ENCODE data around the gene NDUFB2. TPM values are rescaled to one million over a fixed set of nuclear protein-coding genes. Genes with fewer than 3 reads are reported as not detected.

The NDUFB2 gene
- total and polyA plus RNA-seq, 9 of the 15 experiments (the other 6 are each of a cell fraction or from before 2014, with no cell fraction given): 220 to 2,075 (median 320) TPM

DNA sequence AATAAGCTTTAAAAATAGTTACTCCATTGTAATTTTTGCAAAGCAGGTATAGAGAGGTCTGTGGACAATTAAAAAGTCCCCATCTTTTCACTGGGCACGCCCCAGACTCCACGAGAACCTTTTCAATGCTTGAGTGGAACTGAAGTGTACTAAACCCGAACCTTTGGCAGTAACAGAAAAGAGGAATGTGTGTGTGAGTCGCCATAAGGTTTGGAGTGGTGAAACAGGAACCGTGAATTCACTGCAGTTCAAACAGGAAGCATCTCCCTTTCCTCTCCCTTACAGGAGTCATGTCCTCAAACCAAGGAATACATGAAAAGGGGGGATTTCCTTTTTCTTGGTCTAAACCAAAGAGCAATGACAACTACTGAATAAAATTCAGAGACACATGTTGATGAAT is 23.2 kb downstream of the NDUFB2 start:
- Histone ChIP-seq H3K9me3 (replicated peaks; ENCODE audit: control insufficient read depth, insufficient read depth, low read depth, low read length) (no peaks in the 10 kb centered on the region), H3K4me3 (no peak overlapping the region), H4K20me1 (replicated peaks; ENCODE audit: control insufficient read depth, insufficient read depth, low read length) (no peaks in the 10 kb centered on the region), H3K79me2 (ENCODE audit: control insufficient read depth, insufficient read depth, low read length) (no peaks in the 10 kb centered on the region), H3K4me2 (ENCODE audit: insufficient read depth, low read length) (no peak overlapping the region), H3K36me3 (ENCODE audit: control insufficient read depth, insufficient read depth, low read length) (peaks cover 4% of the 10 kb centered on the region; the same call in 2 of the 3 replicates), H2AFZ (ENCODE audit: low read depth, low read length) (no peak overlapping the region), H3K27ac (ENCODE audit: extremely low read depth, low read depth, low read length) (no peak overlapping the region), H3K27me3 (ENCODE audit: control insufficient read depth in 2 of 2, insufficient read depth in 2 of 2, low read length in 2 of 2) (no peaks in the 10 kb centered on the region), H3K9ac (ENCODE audit: insufficient read depth in 1 of 2, low read depth in 2 of 2, low read length in 2 of 2) (no peak overlapping the region), H3K9me1 (ENCODE audit: control insufficient read depth, insufficient read depth, low read length) (no peaks in the 10 kb centered on the region), H3K4me1 (replicated peaks in 1 of 2; ENCODE audit: control insufficient read depth in 2 of 2, insufficient read depth in 2 of 2, low read length in 2 of 2) (no peaks in the 10 kb centered on the region)
- TF ChIP-seq CBX1 (IDR thresholded peaks at IDR 0.05; ENCODE audit: low read depth) (no peak), FOXJ3 (CRISPR knock-in tag; IDR thresholded peaks at IDR 0.05) (no peak), FOS (IDR thresholded peaks at IDR 0.05; ENCODE audit: extremely low read depth, insufficient read length) (no peak), MAZ (CRISPR knock-in tag; conservative IDR thresholded peaks at IDR 0.05 in 1 of 2, IDR thresholded peaks at IDR 0.05 in 1 of 2) (no peak), TFAM (CRISPR knock-in tag; conservative IDR thresholded peaks at IDR 0.05) (no peak), CEBPB (tag; IDR thresholded peaks at IDR 0.05) (no peak), BHLHE40 (IDR thresholded peaks at IDR 0.05; ENCODE audit: low read length) (no peak), TRIM28 (IDR thresholded peaks at IDR 0.05) (no peak), PHB2 (IDR thresholded peaks at IDR 0.05; ENCODE audit: low read depth) (no peak), FOXK1 (CRISPR knock-in tag; IDR thresholded peaks at IDR 0.05; ENCODE audit: borderline replicate concordance) (no peak), MTA1 (IDR thresholded peaks at IDR 0.05; ENCODE audit: borderline replicate concordance) (no peak), ZNF3 (CRISPR knock-in tag; IDR thresholded peaks at IDR 0.05) (no peak), ZNF57 (CRISPR knock-in tag; IDR thresholded peaks at IDR 0.05) (no peak), TCF7 (IDR thresholded peaks at IDR 0.05; ENCODE audit: borderline replicate concordance) (no peak), ZNF324 (CRISPR knock-in tag; IDR thresholded peaks at IDR 0.05) (no peak), CHD4 (IDR thresholded peaks at IDR 0.05; ENCODE audit: insufficient read depth, insufficient replicate concordance, low read depth, low read length, poor library complexity, severe bottlenecking) (no peak), ZNF778 (CRISPR knock-in tag; IDR thresholded peaks at IDR 0.05) (no peak)
- TF ChIP-seq, protein P1, sequence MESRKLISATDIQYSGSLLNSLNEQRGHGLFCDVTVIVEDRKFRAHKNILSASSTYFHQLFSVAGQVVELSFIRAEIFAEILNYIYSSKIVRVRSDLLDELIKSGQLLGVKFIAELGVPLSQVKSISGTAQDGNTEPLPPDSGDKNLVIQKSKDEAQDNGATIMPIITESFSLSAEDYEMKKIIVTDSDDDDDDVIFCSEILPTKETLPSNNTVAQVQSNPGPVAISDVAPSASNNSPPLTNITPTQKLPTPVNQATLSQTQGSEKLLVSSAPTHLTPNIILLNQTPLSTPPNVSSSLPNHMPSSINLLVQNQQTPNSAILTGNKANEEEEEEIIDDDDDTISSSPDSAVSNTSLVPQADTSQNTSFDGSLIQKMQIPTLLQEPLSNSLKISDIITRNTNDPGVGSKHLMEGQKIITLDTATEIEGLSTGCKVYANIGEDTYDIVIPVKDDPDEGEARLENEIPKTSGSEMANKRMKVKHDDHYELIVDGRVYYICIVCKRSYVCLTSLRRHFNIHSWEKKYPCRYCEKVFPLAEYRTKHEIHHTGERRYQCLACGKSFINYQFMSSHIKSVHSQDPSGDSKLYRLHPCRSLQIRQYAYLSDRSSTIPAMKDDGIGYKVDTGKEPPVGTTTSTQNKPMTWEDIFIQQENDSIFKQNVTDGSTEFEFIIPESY (CRISPR knock-in tag; IDR thresholded peaks at IDR 0.05): no peak
- TF ChIP-seq, protein P2, sequence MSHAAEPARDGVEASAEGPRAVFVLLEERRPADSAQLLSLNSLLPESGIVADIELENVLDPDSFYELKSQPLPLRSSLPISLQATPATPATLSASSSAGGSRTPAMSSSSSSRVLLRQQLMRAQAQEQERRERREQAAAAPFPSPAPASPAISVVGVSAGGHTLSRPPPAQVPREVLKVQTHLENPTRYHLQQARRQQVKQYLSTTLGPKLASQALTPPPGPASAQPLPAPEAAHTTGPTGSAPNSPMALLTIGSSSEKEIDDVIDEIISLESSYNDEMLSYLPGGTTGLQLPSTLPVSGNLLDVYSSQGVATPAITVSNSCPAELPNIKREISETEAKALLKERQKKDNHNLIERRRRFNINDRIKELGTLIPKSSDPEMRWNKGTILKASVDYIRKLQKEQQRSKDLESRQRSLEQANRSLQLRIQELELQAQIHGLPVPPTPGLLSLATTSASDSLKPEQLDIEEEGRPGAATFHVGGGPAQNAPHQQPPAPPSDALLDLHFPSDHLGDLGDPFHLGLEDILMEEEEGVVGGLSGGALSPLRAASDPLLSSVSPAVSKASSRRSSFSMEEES (CRISPR knock-in tag; IDR thresholded peaks at IDR 0.05): no peak
- TF ChIP-seq, protein P3, sequence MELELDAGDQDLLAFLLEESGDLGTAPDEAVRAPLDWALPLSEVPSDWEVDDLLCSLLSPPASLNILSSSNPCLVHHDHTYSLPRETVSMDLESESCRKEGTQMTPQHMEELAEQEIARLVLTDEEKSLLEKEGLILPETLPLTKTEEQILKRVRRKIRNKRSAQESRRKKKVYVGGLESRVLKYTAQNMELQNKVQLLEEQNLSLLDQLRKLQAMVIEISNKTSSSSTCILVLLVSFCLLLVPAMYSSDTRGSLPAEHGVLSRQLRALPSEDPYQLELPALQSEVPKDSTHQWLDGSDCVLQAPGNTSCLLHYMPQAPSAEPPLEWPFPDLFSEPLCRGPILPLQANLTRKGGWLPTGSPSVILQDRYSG (tag; conservative IDR thresholded peaks at IDR 0.05; ENCODE audit: low read depth): no peak
- POLR2A ChIA-PET: interaction anchor here (1.2 kb wide), 1 partner anchor 23 kb away, joined by 3 read pairs; the partner anchor contains the start of gene NDUFB2
- in situ Hi-C loops (cut with MboI) (no loop called here), intact Hi-C loops (cut with micrococcal nuclease) (no loop called here)
- CTCF ChIA-PET (ENCODE audit: low intra/inter-chr PET ratio): no interaction called here
- DNase-seq (ENCODE audit: extremely low read depth in 1 of 4, low spot score in 3 of 4) (no peak), FAIRE-seq (no peak), ATAC-seq (no peak; the same call in 2 of the 3 replicates)
- WGBS (ENCODE audit: insufficient coverage, low coverage, missing lambda C conversion rate): 77% methylated on average over 5 of the region's 5 CpGs
- no TSS peak for BruUV-seq (replicated peaks)

All from K562 (cell line).